ENCODE measurements around the gene FAM117A. TPM values are rescaled to one million over a fixed set of nuclear protein-coding genes. Genes with fewer than 3 reads are reported as not detected.

Gene FAM117A
- total and polyA plus RNA-seq, 2 of the 8 experiments (the other 6 are each of a cell fraction or from before 2014, with no cell fraction given), result 28.4 to 45.7 TPM

- peaks cover 2 to 9% of the 10 kb centered on the region in 2 experiments for H4K20me1 ChIP-seq (replicated peaks in 1 of 2; ENCODE audit: control insufficient read depth in 1 of 2, insufficient read depth in 2 of 2, low read length in 2 of 2)
- H3K9me3 ChIP-seq (ENCODE audit: insufficient read depth in 2 of 2, low read depth in 1 of 2, low read length in 1 of 2), result no peaks in the 10 kb centered on the region
- H3K27me3 ChIP-seq (replicated peaks in 1 of 4; ENCODE audit: control insufficient read depth in 3 of 4, extremely low read depth in 1 of 4, insufficient read depth in 3 of 4, low read length in 3 of 4), result peaks cover 0 to 3% (median 0%) of the 10 kb centered on the region in 4 experiments; a peak in 2 of 7 replicates
- H3K23me2 ChIP-seq (ENCODE audit: low read depth, low read length), result peaks cover 5% of the 10 kb centered on the region; the same call in 1 of the 2 replicates
- peak overlapping the region; percentile 49 for H3K56ac ChIP-seq (replicated peaks; ENCODE audit: insufficient read length, low read depth, low read length)
- peaks cover 0 to 10% (median 1%) of the 10 kb centered on the region in 4 experiments; a peak in 3 of 7 replicates for H3K4me1 ChIP-seq (replicated peaks in 1 of 4; ENCODE audit: control insufficient read depth in 3 of 4, insufficient read depth in 4 of 4, low read length in 3 of 4)
- peak overlapping the region; percentile 2; the same call in 1 of the 2 replicates for H2BK5ac ChIP-seq (ENCODE audit: low read depth, low read length)
- peak overlapping the region; percentile 74 for H3K14ac ChIP-seq (ENCODE audit: insufficient read length)
- H3K18ac ChIP-seq (ENCODE audit: extremely low read depth, low read length), result peak overlapping the region; percentile 11; the same call in 1 of the 2 replicates
- H2BK12ac ChIP-seq (ENCODE audit: low read depth, low read length), result no peak overlapping the region; the same call in 1 of the 2 replicates
- H2BK120ac ChIP-seq (replicated peaks; ENCODE audit: low read depth, low read length), result no peak overlapping the region
- H4K91ac ChIP-seq (replicated peaks; ENCODE audit: insufficient read length, low read length), result no peak overlapping the region
- ChIA-PET CTCF (ENCODE audit: partially characterized antibody) (interaction anchor here (0.6 to 2.5 kb wide), 8 partner anchors 27 to 217 kb away, joined by 3 to 8 read pairs (median 3); no protein-coding TSS in a partner anchor), POLR2A (ENCODE audit: partially characterized antibody) (interaction anchor here (0.6 to 4.6 kb wide), 35 partner anchors 9 to 838 kb away, joined by 3 to 37 read pairs (median 4); partner anchors contain the start of genes FAM117A, SLC35B1 and TAC4)
- H3K36me3 ChIP-seq (ENCODE audit: control insufficient read depth in 2 of 4, insufficient read depth in 4 of 4, low read length in 3 of 4), result peaks cover 4 to 22% (median 11%) of the 10 kb centered on the region in 4 experiments; a peak in 5 of 8 replicates
- H3K79me1 ChIP-seq (ENCODE audit: low read depth, low read length), result peaks cover 3% of the 10 kb centered on the region
- peak overlapping the region; percentile 42 to 79 (median 70) for H3K9ac ChIP-seq (replicated peaks in 1 of 4; ENCODE audit: extremely low read depth in 1 of 4, low read depth in 3 of 4, low read length in 3 of 4)
- no peak overlapping the region for H3K4ac ChIP-seq (replicated peaks; ENCODE audit: insufficient read length, low read depth, low read length)
- H2BK15ac ChIP-seq (ENCODE audit: low read length), result no peak overlapping the region
- H4K8ac ChIP-seq (ENCODE audit: extremely low read depth, insufficient read depth, low read length), result peak overlapping the region; percentile 85; the same call in 1 of the 2 replicates
- H3K27ac ChIP-seq (ENCODE audit: low read depth, low read length), result peak overlapping the region; percentile 82
- H4K5ac ChIP-seq (ENCODE audit: insufficient read length, low read depth, low read length), result peak overlapping the region; percentile 5
- H2AFZ ChIP-seq (ENCODE audit: low read length), result peak overlapping the region; percentile 62
- H3K4me2 ChIP-seq (ENCODE audit: insufficient read depth in 1 of 2, low read depth in 2 of 2, low read length in 2 of 2), result peak overlapping the region; percentile 84 to 99
- no peak overlapping the region for H2AK5ac ChIP-seq (ENCODE audit: low read depth, low read length)
- H3K4me3 ChIP-seq (ENCODE audit: extremely low read depth in 1 of 4, insufficient read depth in 2 of 4, low read depth in 3 of 4, low read length in 4 of 4), result peak overlapping the region; percentile 96 to 100 (median 99)
- DNase-seq (ENCODE audit: low read depth in 1 of 2, low spot score in 2 of 2) (peak in 1 of 2 experiments; percentile 52), FAIRE-seq (no peak)
- WGBS, 2 experiments (ENCODE audit: extremely low coverage in 1 of 2, insufficient coverage in 1 of 2, insufficient read length in 1 of 2, insufficient replicate concordance in 2 of 2, low coverage in 1 of 2, low lambda C conversion rate in 2 of 2, missing lambda C conversion rate in 1 of 2), result 2% methylated on average over 17 of the region's 17 CpGs; no CpG with 5 or more reads in 1 of the 2 experiments
- H2BK20ac ChIP-seq (ENCODE audit: low read length), result no peak overlapping the region
- peaks cover 13 to 37% of the 10 kb centered on the region in 2 experiments for H3K79me2 ChIP-seq (ENCODE audit: control insufficient read depth in 1 of 2, insufficient read depth in 2 of 2, low read length in 2 of 2)
- no peak overlapping the region for H3K23ac ChIP-seq (ENCODE audit: insufficient read length)
- TF ChIP-seq GTF2F1 (IDR thresholded peaks at IDR 0.05; ENCODE audit: borderline replicate concordance, low read depth, low read length) (no peak), SRF (IDR thresholded peaks at IDR 0.05; ENCODE audit: low read depth, low read length) (no peak)
Measured at GRCh38 chr17:49787884-49788477, 24.1 kb upstream of the FAM117A start.

All from H1 (cell line).